HG02588 (cell line): ENCODE results near the gene MED9.
A peak's percentile ranks its signal among the peaks of the same experiment; 100 is the strongest.
"Not testable (repeated sequence)": the region's sequence is repeated elsewhere in the genome, so short reads cannot be mapped to it uniquely, and the experiment has no call there.

Experiments used
- ATAC-seq: cut with Tn5 transposase; IDR thresholded peaks from one replicate; pipeline ENCODE4 v1.9.1; 2021; ENCODE audit warnings: mild to moderate bottlenecking, moderate library complexity; ENCODE audit not compliant: unreplicated experiment

MED9 gene

DNA sequence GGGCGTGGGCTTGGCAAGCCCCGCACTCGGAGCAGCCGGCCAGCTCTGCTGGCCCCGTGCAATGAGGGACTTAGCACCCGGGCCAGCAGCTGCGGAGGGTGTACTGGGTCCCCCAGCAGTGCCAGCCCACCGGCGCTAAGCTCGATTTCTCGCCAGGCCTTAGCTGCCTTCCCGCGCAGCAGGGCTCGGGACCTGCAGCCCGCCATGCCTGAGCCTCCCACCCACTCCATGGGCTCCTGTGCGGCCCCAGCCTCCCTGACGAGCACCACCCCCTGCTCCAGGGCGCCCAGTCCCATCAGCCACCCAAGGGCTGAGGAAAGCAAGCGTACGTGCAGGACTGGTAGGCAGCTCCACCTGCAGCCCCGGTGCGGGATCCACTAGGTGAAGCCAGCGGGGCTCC is 9.6 kb downstream of the MED9 start:
- ATAC-seq: not testable (repeated sequence)

DNA sequence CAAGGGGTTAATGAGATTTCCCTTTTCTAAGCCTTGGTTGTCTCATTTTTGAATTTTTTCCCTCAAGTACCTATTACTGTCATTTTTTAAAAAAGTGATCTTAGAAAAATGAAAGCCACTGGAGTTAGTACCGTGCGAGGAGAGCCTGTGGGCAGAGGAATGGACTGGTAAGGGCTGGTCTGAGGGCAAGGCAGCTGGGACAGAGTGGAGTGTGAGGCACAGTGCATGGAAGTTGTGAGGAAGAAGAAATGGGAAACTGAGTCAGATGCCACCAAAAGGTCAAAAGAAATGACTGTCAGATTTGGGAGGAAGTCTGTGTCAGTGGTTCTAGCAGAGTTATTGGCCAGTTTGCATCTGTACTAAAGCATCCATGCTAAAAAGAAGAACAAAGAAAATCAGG is 11.2 kb downstream of the MED9 start:
- no peak for ATAC-seq

DNA sequence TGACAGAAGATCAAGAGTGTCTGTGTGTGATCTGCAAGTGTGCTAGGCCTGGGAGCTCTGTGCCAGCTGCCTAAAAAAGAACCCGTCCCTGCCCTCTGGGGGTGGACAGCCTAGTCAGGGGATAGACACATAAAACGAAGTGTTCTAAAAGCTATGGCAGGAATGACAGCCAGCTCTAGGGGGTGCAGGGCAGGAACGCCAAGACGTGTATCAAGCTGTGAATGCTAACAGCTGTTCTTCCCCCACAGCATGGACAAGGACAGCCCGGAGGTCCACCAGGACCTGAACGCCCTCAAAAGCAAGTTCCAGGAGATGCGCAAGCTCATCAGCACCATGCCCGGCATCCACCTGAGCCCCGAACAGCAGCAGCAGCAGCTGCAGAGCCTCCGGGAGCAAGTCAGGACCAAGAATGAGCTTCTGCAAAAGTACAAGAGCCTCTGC is 14.3 kb downstream of the MED9 start:
- ATAC-seq: no peak

DNA sequence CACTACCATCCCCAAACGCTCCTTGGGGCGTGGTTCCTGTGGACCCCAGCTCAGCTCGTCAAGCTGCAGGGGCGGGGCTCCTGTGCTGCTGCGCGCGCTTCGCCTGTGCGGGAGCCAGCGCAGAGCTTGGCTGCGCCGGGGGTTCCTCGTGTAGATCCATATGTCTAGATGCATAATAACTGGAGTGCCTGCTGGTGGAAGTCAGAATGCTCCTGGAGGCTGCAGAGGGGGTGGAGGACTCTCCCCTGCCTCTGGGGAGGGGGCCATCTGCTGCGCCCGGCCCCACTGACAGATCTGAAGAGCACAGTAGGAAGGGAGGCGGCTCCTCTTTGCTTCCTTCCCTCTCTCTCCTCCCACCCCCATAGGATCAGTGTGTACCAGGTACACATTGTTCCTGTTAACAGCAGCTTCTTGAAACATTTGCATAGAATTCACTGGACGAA is 14.8 kb downstream of the MED9 start:
- no peak for ATAC-seq

DNA sequence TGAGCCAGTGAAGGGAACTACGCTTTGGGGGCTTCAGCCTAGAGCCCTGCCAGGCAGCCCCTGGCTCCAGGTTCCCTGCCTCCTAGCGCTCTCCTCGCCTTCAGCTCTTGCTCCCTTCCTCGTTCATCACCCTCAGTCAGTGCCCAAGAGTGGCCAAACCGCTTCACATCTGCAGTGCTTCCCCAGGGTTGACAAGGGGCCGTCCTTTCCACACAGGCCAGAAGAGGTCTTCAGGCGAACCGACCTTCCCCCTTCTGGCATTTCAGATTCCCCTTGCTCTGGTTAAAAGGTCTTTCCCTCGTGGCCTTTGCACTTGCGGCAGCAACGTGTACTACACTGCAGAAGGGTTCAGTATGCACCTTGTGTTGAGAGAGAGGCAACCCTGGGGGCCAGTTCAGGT is 15.3 kb downstream of the MED9 start:
- no peak for ATAC-seq

DNA sequence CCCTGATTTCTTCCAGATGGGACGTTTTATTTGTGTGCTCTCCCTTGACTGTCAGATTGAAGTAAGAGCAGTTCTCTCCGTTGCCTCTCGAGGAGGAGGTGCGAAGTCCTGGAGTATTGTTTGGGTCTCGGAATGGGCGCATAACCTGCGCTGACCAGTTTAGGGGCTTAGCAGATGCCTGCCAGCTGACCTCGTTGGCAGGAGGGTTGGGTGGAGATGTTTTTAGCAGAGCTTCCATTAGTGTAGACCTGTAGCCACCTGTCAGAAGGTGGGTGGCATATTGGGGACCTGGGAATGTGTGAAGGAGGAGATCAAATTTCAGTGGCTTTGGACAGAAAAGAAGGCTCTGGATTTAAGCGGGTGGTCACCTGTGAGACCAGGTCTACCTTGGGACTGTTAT is 15.8 kb downstream of the MED9 start:
- ATAC-seq: no peak

DNA sequence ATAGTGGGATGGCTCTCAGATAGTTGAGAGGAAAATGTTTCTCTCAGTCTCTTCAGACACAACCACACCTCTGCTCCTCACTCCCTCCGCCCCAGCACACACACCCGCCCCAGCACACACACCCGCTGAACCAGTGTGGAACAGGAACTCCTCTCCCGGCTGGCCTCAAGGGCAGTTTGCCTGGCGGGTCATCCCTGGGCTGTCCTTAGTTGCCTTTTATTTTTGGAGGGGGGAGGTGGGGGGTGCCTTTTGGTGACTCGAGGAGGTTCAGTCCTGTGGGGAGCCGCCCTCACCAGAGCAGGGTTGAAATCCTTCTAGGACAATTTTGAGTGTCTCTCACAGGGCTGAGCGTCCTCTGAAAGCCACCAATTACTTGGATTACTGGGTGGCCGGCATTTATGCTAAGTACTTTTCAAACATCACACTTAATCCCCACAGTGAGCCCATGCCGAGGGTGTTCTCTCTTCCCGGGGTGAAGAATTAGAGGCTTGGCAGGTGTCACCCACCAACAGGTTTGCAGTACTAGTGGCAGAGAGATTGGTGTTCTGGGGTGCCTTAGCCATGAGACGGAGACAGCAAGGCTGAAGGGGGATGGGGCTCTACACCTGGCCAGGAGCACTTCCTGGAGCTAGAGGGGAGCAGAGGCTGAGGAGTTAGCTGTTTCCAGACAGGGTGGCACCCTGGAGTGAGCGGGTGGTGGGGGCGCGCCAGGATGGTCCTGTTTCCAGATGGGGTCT is 16.6 kb downstream of the MED9 start:
- ATAC-seq: no peak

DNA sequence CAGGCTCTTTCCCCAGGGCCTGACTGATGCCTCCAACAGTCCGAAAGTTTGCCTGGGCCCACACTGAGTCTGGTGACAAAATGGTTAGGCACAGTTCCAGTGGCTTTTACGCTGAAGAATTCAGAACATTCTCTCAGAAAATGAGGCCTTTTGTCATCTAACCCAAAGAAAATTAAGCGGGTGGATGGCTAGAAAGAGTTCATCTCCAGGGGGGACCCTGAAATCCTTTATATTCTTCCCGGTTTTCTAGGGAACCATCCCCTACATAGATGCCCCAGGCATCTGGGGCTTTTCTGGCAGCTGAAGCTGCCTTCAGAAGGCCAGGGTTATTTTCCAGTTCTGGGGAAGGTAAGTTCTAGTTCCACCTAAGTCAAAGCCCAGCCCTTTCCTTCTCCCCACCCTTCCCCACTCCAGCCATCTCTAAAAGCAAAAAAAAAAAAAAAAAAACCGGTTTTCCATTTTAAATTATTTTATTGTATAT is 17.2 kb downstream of the MED9 start:
- ATAC-seq: no peak

DNA sequence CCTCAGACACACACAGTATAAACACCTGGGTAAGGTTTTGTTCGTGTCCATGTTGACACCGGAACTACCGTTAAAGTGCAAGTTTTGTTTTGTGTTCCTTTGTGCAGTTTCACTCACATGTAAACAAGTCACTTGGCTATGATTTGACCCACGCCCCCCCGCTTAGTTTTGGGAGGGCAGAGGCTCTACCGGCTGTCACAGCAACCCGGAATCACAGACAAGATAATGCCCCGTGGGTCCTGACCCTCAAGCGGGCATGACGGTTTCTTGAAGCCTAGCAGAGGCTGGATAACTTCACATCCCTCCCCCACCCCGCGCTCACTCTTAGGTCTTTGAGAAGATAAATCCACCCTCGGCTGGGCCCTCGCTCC is 17.7 kb downstream of the MED9 start:
- ATAC-seq: no peak

DNA sequence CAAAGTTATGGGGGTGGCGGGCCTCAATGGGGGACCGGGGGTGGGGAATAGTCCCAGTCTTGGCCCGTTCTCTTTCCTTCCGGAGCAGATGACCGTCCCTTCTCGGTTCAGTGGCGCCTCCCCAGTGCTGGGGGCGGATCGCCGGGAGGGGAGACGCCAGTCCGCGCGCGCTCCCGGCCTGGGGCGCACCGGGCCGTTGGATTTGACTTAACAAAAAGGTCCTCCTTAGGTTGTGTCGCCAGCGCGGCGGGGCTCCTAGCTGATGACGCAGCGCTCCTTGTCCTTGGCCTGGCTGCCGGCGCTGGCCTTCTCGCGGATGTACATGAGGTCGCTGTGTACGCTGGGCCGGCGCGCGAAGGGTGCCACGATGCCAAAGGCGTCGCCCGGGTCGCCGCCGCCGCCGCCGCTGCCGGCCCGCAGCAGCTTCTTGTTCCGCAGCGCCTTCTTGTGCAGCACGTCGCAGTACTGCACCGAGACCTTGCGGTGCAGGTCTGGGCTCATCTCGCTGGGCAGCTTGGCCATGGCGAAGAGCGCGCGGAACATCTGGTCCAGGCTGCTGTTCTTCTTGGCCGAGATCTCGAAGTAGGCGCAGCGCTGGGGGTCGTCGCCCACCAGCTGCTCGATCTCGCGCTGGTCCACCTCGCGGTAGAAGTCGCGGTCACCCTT is 18.2 kb downstream of the MED9 start:
- ATAC-seq: no peak

DNA sequence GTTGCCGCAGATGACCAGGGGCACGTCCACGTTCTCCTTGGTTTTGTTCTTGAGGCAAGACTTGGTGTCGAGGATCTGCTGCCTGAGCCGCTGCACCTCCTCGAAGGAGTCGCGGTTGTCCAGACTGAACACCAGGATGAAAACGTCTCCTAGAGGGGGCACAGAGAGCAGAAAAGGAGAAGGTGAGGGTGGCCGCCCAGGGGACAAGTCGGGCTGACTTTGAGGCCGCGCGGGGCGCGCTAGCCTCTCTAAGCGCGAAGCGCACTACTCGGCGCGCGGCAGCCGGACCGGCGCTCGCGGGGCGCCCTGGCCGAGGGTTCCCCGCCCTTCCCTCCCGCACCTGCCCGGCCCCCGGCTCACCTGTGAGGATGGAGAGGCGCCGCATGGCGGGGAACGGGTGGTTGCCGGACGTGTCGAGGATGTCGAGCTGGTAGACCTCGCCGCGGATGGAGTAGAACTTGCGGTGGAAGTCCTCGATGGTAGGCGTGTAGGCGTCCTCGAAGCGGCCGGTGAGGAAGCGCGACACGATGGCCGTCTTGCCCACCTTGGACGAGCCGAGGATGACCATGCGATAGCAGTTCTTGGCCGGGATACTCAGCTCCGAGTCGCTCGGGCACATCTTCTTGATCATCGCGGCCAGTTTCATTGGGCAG is 18.9 kb downstream of the MED9 start:
- ATAC-seq: no peak

DNA sequence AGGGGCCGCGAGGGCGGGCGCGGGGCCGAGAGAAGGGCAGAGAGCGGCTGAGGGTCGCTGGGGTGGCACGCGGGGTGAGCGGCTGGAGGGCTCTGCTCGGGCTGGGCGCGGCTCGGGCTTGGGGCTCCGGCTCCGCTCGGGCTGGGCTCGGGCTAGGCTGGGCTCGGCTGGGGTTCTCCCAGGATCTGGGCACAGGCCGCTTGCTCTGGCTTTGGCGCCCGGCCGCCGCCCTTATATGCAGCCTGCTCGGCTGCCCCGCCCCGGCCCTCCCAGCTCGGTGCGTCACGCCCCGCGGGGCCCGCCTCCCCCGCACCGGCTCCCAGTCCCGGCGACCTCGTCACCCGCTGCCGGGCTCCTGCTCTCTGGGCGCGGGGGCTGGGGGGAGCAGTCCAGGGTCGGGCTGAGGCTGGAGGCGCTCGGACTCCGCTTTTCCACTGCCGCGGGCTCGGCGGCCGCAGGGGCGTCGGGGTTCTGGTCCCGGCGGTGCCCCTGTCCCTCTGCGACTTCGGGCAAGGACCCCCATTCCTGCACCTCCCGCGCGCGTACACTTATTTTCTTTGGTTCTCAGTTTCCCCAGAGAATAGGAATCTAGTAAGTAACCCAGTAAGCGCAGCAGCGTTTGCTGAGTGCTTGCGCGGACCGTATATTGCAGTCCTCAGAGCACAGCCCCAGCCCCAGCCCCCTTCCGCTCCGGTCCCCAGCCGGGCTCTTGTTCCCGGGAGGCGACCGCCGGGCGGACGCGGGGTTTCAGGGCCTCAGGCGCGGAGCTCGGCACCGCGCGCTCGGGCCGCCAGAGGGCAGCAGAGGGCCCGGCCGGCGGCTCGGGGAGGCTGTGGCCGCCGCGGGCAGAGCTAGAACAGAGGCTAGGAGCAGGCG is 19.6 kb downstream of the MED9 start, which contains the start of gene RASD1:
Gene RASD1 (minus strand): TSS at position 207 of the 876 bp plus-strand sequence. CDS start 214 bp downstream, outside the sequence.
- peak; percentile 63 for ATAC-seq

DNA sequence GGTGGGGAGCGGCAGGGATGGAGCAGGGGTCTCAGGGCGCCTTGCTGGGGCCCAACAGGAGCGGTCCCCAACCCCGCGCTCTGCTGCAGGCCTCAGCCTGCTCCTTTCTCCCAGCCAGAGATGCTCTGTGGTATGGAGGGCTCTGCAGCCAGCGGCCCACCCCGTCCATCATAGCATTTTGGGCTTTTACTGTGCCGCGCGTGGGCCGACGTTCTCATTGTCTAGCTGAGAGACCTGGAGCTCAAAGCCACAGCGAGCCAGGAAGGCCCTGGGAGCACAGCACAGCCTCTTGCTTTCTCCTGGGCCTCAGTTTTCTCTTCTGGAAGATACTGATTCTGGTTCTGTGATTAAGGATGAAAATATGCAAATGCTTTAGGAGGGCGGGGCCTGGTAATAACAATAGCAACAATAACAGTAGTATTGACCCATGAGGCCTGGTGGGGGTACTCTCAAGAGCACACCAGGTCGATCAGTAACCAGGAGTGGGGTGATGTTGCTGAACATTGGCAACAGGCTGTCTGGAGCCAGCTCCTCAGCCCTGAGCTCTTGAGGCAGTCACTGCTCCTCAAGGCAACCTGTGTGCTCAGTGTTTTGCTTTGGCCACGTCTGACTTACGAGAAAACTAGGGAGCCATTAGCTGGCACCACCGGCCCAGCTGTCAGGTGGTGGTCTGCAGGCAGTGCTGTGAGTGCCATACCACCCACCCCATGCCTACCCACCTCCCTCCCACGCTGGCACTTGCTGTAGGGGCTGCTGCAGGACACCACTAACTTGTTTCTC is 20.5 kb downstream of the MED9 start:
- no peak for ATAC-seq

DNA sequence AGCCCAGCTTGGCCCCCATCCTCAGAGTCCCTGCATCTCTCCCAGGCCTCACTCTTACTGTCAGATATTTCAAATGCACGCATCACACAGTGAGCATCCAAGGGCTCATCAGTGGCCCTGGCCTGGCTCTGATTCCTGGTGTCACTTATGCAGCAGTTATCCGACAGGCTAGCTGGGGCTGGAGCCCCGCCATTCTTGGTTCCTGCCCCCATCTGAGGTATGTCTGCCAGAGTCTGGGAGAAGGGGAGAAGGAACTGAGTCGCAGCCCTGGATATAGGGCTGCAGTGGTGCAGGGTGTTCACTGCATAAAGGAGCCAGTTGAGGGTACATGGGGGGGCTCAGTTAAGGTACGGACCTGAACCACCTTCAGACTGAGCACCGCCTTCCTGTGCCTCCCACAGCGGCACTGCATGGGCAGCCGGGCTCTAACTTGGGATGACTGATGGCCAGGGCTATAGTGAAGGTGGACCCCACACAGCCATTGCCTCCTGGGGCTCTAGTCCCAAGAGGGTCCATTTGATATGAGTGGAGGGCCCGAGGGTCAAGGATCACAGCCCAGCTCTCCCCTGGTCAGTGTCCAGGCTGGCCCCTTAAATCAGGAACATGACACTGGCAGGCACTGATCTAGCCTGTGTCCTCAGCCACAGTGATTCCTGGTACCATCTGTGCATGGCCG is 21.2 kb downstream of the MED9 start:
- no peak for ATAC-seq

DNA sequence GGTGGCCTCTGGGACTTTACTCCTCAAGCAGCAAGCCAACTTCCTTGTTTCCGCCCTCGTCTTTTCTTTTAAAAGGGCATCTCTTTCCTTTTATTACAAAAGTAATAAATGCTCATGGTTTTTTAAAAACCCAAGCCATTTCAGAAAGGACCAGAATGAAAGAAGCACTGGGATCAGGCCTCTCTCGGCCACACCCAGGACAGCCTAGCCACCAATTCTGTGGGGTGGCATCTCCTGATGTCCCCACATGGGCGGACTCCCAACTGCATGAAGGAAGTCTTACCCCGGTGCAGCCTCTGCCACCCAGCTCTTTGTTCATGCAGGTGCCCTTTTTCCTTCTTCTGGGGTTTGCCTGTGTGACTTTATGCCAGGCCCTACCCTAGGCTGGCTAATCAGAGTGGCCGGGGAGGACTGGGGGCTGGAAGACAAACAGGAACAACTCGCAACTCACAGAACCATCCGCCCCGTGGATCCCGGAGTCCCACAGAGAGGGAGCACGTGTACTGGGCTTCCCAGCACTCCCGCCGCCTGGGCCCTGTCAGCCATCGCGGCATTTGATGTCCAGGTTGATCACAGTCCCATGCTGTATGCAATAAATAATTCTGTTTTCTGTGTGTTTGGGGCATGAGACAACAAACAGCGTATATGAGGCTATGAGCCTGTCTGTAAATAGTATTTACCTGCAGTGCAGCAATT is 22.0 kb downstream of the MED9 start:
- ATAC-seq: no peak

DNA sequence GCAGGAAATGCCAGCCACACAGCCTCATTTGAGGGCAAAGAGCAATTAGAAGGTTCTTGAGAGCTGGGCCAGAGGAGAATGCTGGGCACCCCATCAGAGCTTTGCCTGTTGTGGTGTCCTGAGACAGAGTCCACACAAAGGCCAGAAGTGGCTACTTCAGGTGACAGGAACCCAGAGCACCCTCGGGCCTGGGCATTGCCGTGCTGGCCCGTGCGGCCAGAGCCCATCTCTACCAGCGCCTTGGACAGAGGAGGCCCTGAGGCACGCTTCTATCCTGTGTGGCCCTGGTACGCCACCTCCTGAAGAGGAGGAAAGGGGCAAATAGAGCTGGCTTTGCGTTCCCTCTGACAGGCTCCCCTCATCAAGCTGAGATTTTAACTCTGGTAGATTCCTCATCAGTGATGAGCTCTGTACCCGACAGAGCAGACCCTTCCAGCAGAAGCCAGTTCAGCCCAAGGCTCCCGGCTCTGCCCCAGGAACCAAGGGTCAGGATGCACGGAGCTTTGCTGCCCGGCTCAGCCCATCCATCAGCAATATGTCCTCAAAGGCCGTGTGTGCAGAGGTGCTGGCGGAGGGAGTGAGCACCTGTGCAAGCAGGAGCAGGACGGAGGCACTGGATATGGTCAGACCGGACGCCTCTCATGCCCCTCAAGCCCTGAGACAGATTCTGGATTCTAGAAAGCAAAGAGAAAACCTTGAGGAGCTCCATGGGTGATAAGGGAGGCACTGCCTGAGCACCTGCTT is 22.8 kb downstream of the MED9 start:
- ATAC-seq: no peak

DNA sequence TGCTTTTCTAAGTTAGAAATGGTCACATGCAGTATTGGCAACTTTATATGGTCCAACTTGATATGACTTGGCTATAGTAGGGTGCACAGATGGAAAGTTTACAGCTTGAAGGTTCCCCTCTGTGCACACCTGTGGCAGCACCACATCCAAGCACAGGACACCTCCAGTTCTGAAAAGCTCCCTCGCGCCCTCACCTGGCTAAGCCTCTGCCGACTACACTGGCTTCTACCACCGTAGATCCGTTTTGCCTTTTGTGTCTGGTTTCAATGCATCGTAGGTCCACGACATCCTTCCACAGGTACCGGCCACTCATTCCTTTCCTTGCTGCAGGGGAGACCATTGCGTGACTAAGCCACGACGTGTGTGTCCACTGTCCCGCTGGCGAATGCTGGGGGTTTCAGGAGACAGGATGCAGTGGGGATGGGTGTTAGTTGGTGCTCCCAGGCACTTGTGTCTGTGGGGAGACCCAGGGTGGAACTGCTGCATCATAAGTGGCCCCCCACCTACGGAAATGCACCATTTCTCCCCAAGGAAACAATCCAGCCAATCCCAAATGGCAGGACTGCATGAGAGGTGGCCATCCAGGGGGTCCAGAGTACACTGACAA is 24.3 kb downstream of the MED9 start:
- ATAC-seq: no peak
